ENCODE results near the gene ERLIN1.

Gene ERLIN1

DNA sequence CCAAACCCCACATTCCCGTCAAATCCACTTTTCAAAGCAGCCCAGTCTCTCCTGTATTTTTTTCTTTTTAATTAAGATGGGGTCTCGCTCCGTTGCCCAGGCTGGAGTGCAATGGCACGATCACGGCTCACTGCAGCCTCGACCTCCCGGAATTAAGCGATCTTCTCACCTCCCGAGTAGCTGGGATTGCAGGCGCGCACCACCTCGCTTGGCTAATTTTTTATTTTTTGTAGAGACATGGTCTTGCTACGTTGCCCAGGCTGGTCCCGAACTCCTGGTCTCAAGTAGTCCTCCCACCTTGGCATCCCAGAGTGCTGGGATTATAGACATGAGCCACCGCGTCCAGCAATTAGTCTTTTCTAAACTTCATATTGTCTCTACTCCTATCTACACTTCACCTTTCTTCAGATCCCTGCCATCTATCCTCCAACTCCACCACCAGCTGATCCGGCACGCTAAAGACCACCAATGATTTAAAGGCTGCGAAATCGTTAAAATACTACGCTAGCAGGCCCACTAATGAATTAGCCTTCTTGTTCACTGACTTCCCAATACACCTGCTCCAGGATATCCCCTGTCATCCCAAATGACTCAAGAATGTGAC is 44.1 kb upstream of the ERLIN1 start (continued):
- TF ChIP-seq, protein P1, sequence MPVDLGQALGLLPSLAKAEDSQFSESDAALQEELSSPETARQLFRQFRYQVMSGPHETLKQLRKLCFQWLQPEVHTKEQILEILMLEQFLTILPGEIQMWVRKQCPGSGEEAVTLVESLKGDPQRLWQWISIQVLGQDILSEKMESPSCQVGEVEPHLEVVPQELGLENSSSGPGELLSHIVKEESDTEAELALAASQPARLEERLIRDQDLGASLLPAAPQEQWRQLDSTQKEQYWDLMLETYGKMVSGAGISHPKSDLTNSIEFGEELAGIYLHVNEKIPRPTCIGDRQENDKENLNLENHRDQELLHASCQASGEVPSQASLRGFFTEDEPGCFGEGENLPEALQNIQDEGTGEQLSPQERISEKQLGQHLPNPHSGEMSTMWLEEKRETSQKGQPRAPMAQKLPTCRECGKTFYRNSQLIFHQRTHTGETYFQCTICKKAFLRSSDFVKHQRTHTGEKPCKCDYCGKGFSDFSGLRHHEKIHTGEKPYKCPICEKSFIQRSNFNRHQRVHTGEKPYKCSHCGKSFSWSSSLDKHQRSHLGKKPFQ (tag by site-specific recombination; IDR thresholded peaks at IDR 0.05), result no peak
- TF ChIP-seq SP7 (tag by site-specific recombination; IDR thresholded peaks at IDR 0.05) (no peak), ZNF777 (tag by site-specific recombination; IDR thresholded peaks at IDR 0.05; ENCODE audit: borderline replicate concordance) (no peak), ZNF24 (tag by site-specific recombination; IDR thresholded peaks at IDR 0.05) (no peak), ZXDB (tag by site-specific recombination; IDR thresholded peaks at IDR 0.05) (no peak), MZF1 (tag by site-specific recombination; IDR thresholded peaks at IDR 0.05; ENCODE audit: borderline replicate concordance) (no peak), ZNF394 (tag by site-specific recombination; IDR thresholded peaks at IDR 0.05; ENCODE audit: borderline replicate concordance) (no peak), KLF9 (tag by site-specific recombination; IDR thresholded peaks at IDR 0.05; ENCODE audit: low read depth) (no peak), ZNF324 (tag by site-specific recombination; IDR thresholded peaks at IDR 0.05) (peak; percentile 36; the same call in 1 of the 2 replicates), SCRT1 (tag by site-specific recombination; IDR thresholded peaks at IDR 0.05; ENCODE audit: borderline replicate concordance) (no peak), ZFP3 (tag by site-specific recombination; IDR thresholded peaks at IDR 0.05; ENCODE audit: low read depth) (no peak), ZNF121 (tag by site-specific recombination; IDR thresholded peaks at IDR 0.05) (peak; percentile 100)
- TF ChIP-seq, protein P2, sequence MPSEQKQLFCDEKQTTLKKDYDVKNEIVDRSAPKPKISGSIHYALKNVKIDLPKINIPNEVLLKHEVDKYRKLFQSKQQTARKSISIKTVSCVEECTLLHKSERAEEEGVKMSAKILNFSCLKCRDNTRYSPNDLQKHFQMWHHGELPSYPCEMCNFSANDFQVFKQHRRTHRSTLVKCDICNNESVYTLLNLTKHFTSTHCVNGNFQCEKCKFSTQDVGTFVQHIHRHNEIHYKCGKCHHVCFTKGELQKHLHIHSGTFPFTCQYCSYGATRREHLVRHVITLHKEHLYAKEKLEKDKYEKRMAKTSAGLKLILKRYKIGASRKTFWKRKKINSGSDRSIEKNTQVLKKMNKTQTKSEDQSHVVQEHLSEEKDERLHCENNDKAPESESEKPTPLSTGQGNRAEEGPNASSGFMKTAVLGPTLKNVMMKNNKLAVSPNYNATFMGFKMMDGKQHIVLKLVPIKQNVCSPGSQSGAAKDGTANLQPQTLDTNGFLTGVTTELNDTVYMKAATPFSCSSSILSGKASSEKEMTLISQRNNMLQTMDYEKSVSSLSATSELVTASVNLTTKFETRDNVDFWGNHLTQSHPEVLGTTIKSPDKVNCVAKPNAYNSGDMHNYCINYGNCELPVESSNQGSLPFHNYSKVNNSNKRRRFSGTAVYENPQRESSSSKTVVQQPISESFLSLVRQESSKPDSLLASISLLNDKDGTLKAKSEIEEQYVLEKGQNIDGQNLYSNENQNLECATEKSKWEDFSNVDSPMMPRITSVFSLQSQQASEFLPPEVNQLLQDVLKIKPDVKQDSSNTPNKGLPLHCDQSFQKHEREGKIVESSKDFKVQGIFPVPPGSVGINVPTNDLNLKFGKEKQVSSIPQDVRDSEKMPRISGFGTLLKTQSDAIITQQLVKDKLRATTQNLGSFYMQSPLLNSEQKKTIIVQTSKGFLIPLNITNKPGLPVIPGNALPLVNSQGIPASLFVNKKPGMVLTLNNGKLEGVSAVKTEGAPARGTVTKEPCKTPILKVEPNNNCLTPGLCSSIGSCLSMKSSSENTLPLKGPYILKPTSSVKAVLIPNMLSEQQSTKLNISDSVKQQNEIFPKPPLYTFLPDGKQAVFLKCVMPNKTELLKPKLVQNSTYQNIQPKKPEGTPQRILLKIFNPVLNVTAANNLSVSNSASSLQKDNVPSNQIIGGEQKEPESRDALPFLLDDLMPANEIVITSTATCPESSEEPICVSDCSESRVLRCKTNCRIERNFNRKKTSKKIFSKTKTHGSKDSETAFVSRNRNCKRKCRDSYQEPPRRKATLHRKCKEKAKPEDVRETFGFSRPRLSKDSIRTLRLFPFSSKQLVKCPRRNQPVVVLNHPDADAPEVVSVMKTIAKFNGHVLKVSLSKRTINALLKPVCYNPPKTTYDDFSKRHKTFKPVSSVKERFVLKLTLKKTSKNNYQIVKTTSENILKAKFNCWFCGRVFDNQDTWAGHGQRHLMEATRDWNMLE (tag by site-specific recombination; conservative IDR thresholded peaks at IDR 0.05; ENCODE audit: low read depth), result peak; percentile 40
- TF ChIP-seq, protein P3, sequence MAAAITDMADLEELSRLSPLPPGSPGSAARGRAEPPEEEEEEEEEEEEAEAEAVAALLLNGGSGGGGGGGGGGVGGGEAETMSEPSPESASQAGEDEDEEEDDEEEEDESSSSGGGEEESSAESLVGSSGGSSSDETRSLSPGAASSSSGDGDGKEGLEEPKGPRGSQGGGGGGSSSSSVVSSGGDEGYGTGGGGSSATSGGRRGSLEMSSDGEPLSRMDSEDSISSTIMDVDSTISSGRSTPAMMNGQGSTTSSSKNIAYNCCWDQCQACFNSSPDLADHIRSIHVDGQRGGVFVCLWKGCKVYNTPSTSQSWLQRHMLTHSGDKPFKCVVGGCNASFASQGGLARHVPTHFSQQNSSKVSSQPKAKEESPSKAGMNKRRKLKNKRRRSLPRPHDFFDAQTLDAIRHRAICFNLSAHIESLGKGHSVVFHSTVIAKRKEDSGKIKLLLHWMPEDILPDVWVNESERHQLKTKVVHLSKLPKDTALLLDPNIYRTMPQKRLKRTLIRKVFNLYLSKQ (tag by site-specific recombination; IDR thresholded peaks at IDR 0.05; ENCODE audit: borderline replicate concordance), result no peak

DNA sequence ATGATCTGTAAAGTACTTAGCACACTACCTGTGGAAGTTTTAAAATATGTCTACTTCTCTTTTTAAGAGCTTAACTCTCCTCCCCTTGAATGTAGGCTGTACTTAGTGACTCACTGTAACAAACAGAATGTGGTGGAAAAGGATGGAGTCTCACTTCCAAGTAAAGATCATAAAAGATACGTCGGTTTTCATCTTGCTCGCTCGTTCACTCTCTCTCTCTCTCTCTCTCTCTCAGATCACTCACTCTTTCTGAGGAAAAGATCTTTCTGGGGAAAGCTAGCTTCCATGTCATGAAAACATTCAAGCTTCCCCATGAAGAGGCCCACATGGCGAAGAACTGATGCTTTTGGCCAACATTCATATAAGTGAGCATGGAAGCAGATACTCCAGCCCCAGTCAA is 38.0 kb upstream of the ERLIN1 start:
- ChIA-PET POLR2A (no interaction called here), CTCF (interaction anchor here (0.7 to 1.4 kb wide), 4 partner anchors 15 to 638 kb away, joined by 3 to 6 read pairs (median 3); no protein-coding TSS in a partner anchor)
- Histone ChIP-seq H3K4me3 (ENCODE audit: low read depth, low read length) (no peak overlapping the region), H3K36me3 (ENCODE audit: control insufficient read depth in 2 of 2, insufficient read depth in 1 of 2, low read length in 2 of 2) (peaks cover 56 to 70% of the 10 kb centered on the region in 2 experiments), H3K27ac (ENCODE audit: extremely low read depth, low read depth, low read length) (no peak overlapping the region), H3K4me1 (ENCODE audit: control insufficient read depth, insufficient read depth, low read length) (peaks cover 5% of the 10 kb centered on the region; the same call in 1 of the 2 replicates), H3K9me3 (ENCODE audit: control insufficient read depth, insufficient read depth, low read depth, low read length) (no peaks in the 10 kb centered on the region)
- TF ChIP-seq, protein P4, sequence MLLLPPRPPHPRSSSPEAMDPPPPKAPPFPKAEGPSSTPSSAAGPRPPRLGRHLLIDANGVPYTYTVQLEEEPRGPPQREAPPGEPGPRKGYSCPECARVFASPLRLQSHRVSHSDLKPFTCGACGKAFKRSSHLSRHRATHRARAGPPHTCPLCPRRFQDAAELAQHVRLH (tag by site-specific recombination; IDR thresholded peaks at IDR 0.05), result no peak
- TF ChIP-seq, protein P5, sequence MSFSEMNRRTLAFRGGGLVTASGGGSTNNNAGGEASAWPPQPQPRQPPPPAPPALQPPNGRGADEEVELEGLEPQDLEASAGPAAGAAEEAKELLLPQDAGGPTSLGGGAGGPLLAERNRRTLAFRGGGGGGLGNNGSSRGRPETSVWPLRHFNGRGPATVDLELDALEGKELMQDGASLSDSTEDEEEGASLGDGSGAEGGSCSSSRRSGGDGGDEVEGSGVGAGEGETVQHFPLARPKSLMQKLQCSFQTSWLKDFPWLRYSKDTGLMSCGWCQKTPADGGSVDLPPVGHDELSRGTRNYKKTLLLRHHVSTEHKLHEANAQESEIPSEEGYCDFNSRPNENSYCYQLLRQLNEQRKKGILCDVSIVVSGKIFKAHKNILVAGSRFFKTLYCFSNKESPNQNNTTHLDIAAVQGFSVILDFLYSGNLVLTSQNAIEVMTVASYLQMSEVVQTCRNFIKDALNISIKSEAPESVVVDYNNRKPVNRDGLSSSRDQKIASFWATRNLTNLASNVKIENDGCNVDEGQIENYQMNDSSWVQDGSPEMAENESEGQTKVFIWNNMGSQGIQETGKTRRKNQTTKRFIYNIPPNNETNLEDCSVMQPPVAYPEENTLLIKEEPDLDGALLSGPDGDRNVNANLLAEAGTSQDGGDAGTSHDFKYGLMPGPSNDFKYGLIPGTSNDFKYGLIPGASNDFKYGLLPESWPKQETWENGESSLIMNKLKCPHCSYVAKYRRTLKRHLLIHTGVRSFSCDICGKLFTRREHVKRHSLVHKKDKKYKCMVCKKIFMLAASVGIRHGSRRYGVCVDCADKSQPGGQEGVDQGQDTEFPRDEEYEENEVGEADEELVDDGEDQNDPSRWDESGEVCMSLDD (tag by site-specific recombination; IDR thresholded peaks at IDR 0.05), result no peak
- no peak for TF ChIP-seq ZNF837 (tag by site-specific recombination; IDR thresholded peaks at IDR 0.05)
- TF ChIP-seq ZNF416 (tag by site-specific recombination; IDR thresholded peaks at IDR 0.05), result no peak
- peak; percentile 90 for TF ChIP-seq ZNF596 (tag by site-specific recombination; IDR thresholded peaks at IDR 0.05)
- no peak for TF ChIP-seq ZNF311 (tag by site-specific recombination; IDR thresholded peaks at IDR 0.05; ENCODE audit: borderline replicate concordance)
- no peak for TF ChIP-seq ZNF626 (tag by site-specific recombination; IDR thresholded peaks at IDR 0.05)
- TF ChIP-seq, protein P6, sequence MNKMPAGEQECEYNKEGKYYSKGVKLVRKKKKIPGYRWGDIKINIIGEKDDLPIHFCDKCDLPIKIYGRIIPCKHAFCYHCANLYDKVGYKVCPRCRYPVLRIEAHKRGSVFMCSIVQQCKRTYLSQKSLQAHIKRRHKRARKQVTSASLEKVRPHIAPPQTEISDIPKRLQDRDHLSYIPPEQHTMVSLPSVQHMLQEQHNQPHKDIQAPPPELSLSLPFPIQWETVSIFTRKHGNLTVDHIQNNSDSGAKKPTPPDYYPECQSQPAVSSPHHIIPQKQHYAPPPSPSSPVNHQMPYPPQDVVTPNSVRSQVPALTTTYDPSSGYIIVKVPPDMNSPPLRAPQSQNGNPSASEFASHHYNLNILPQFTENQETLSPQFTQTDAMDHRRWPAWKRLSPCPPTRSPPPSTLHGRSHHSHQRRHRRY (tag by site-specific recombination; IDR thresholded peaks at IDR 0.05), result no peak
- no peak for TF ChIP-seq ZNF658 (tag by site-specific recombination; IDR thresholded peaks at IDR 0.05)
- TF ChIP-seq ZNF830 (tag by site-specific recombination; IDR thresholded peaks at IDR 0.05; ENCODE audit: low read depth), result no peak

Data from HEK293 (cell line).